K562 (cell line): Measurements from ENCODE around the gene NUP85. TPM values are rescaled to one million over a fixed set of nuclear protein-coding genes. Genes with fewer than 3 reads are reported as not detected.

Experiments
- ATAC-seq: fragments of 200-7000 bp; cut with Tn5 transposase; 3 replicates; pipeline ENCODE4 v1.9.1; 2020; ENCODE audit warnings: moderate library complexity
- BruUV-seq: library from RNA; stranded (reverse); fragments of 400-500 nt; replicated peaks from 2 replicates; lab custom pipeline; 2021; lab: Mats Ljungman, UMichigan
- CTCF ChIA-PET: fragments of 300-600 bp; formaldehyde crosslinking; extraction: SDS; loops from one replicate; lab custom pipeline; 2021; ENCODE audit warnings: low intra/inter-chr PET ratio; lab: Yijun Ruan, JAX
- POLR2A ChIA-PET: fragments of 300-600, 350-650 bp; sonication (Branson Sonifier 250); formaldehyde crosslinking; extraction: SDS; loops from one replicate; lab custom pipeline; 2021; ENCODE audit warnings: antibody characterized with exemption, inconsistent platforms; lab: Yijun Ruan, JAX
- DNase-seq, 4 experiments: peaks; one replicate each; pipeline versions ENCODE4 v3.0.0 to v3.0.0-alpha.2; 2011 to 2018; ENCODE audit warnings: low spot score in 3 of 4, mixed read lengths in 3 of 4; ENCODE audit errors: extremely low read depth in 1 of 4
- FAIRE-seq: peaks from 2 replicates; lab custom pipeline; 2011; peaks lifted over from hg19 to GRCh38; lab: Jason Lieb, UNC
- H2AFZ ChIP-seq: 2 replicates; pipeline ENCODE4 v1.6.0; 2011; ENCODE audit warnings: low read depth, low read length, control low read depth, inconsistent platforms
- H3K27ac ChIP-seq: fragments of 200-600 bp; 3 replicates; pipeline ENCODE4 v1.8.0; 2011; ENCODE audit warnings: low read depth, mild to moderate bottlenecking, control low read depth, inconsistent platforms, low read length, moderate library complexity, mixed read lengths; ENCODE audit errors: extremely low read depth
- H3K27me3 ChIP-seq, 2 experiments: fragments of 300-600 bp in 1 of 2; 2 replicates in 1 of 2; 3 replicates in 1 of 2; pipeline versions ENCODE4 v1.6.0 to v1.8.0; 2011; ENCODE audit warnings: inconsistent platforms in 2 of 2, low read length in 2 of 2, mild to moderate bottlenecking in 1 of 2, mixed read lengths in 1 of 2, moderate library complexity in 1 of 2; ENCODE audit not compliant: control insufficient read depth in 2 of 2, insufficient read depth in 2 of 2
- H3K36me3 ChIP-seq: fragments of 300-600 bp; 3 replicates; pipeline ENCODE4 v1.8.0; 2011; ENCODE audit warnings: mild to moderate bottlenecking, low read length, inconsistent platforms; ENCODE audit not compliant: control insufficient read depth, insufficient read depth
- H3K4me1 ChIP-seq, 2 experiments: fragments of 200-600 bp in 1 of 2; replicated peaks in 1 of 2; 2 replicates in 1 of 2; 3 replicates in 1 of 2; pipeline versions ENCODE4 v1.5.1 to v1.8.0; 2011; ENCODE audit warnings: inconsistent platforms in 2 of 2, low read length in 2 of 2, mild to moderate bottlenecking in 1 of 2, mixed read lengths in 1 of 2, moderate library complexity in 1 of 2; ENCODE audit not compliant: control insufficient read depth in 2 of 2, insufficient read depth in 2 of 2
- H3K4me2 ChIP-seq: 2 replicates; pipeline ENCODE4 v1.6.1; 2011; ENCODE audit warnings: low read length, control low read depth, inconsistent platforms, mixed read lengths; ENCODE audit not compliant: insufficient read depth
- H3K4me3 ChIP-seq: fragments of 200-600 bp; sonication (generic), shearing (Covaris generic); 2 replicates; pipeline ENCODE4 v1.5.1; 2016; ENCODE audit warnings: control low read depth, inconsistent platforms
- H3K79me2 ChIP-seq: fragments of 200-600 bp; 3 replicates; pipeline ENCODE4 v1.8.0; 2011; ENCODE audit warnings: low read length, inconsistent platforms; ENCODE audit not compliant: control insufficient read depth, insufficient read depth
- H3K9ac ChIP-seq, 2 experiments: 2 replicates each; pipeline versions ENCODE4 v1.6.0 to v1.6.1; 2011; ENCODE audit warnings: low read depth in 2 of 2, low read length in 2 of 2, control low read depth in 1 of 2, inconsistent platforms in 1 of 2, mild to moderate bottlenecking in 1 of 2, mixed read lengths in 1 of 2; ENCODE audit not compliant: insufficient read depth in 1 of 2
- H3K9me1 ChIP-seq: one replicate; pipeline ENCODE4 v1.6.0; 2011; ENCODE audit warnings: inconsistent platforms, mild to moderate bottlenecking, low read length, moderate library complexity; ENCODE audit not compliant: control insufficient read depth, insufficient read depth
- H3K9me3 ChIP-seq: replicated peaks from 2 replicates; pipeline ENCODE4 v1.5.1; 2011; ENCODE audit warnings: low read depth, low read length, inconsistent platforms; ENCODE audit not compliant: control insufficient read depth, insufficient read depth
- H4K20me1 ChIP-seq: replicated peaks from 2 replicates; pipeline ENCODE4 v1.6.1; 2011; ENCODE audit warnings: low read length, inconsistent platforms, mixed read lengths; ENCODE audit not compliant: control insufficient read depth, insufficient read depth
- TEAD2 ChIP-seq: fragments of 450-650 bp; IDR thresholded peaks from 2 replicates; pipeline ENCODE4 v1.6.1; 2016; ENCODE audit warnings: missing genetic modification characterization, control low read depth, missing compliant biosample characterization
- WGBS: fragments of 100-300 bp; shearing (Covaris generic); methylation state at CpG from one replicate; pipeline ENCODE4 v1.1.6; 2016; ENCODE audit warnings: low coverage, mixed read lengths; ENCODE audit not compliant: insufficient coverage; ENCODE audit errors: missing lambda C conversion rate; 5-methylcytosine and 5-hydroxymethylcytosine counted together
- in situ Hi-C: fragments of 300-500 bp; cut with MboI; formaldehyde crosslinking; loops from 4 replicates; pipeline ENCODE4 v1.15.0; 2018; ENCODE audit warnings: inconsistent platforms, mixed read lengths
- intact Hi-C: fragments of 100-400 bp; cut with micrococcal nuclease; formaldehyde crosslinking; loops from 2 replicates; pipeline ENCODE4 v1.14.2; 2022
- polyA plus RNA-seq, 8 experiments: library from polyadenylated mRNA; depleted of rRNA in 4 of 8; stranded (reverse) in 5 of 8; unstranded in 3 of 8; fragments of >200 nt; fragmentation: Nextera tagmentation in 2 of 8; fragmentation: Illumina TruSeq in 1 of 8; extraction: Ambion mirVana in 2 of 8; extraction: Trizol in 1 of 8; gene quantifications; 2 replicates each; pipeline versions ENCODE4 v1.2.1 to v1.2.3, GENCODE V29; 2011 to 2014; ENCODE audit warnings: inconsistent platforms in 1 of 8, missing spikeins in 1 of 8
- total RNA-seq, 7 experiments: library from RNA; depleted of rRNA in 6 of 7; stranded (reverse); fragments of >200 nt in 6 of 7; fragmentation: Illumina TruSeq in 2 of 7; extraction: Trizol in 2 of 7; gene quantifications; 2 replicates each; pipeline versions ENCODE4 v1.2.1 to v1.2.3, GENCODE V29; 2011 to 2021; ENCODE audit warnings: low replicate concordance in 1 of 7
- TF ChIP-seq, protein P1 (sequence below), 3 experiments: IDR thresholded peaks in 2 of 3; conservative IDR thresholded peaks in 1 of 3; 2 replicates each; pipeline ENCODE4 v1.5.1; 2011 to 2012; ENCODE audit warnings: low read length in 3 of 3, mild to moderate bottlenecking in 3 of 3, control low read depth in 2 of 3, improper control_type of control experiment in 1 of 3, inconsistent platforms in 1 of 3, low read depth in 1 of 3, mixed read lengths in 1 of 3, moderate library complexity in 1 of 3; ENCODE audit not compliant: insufficient read depth in 2 of 3

The NUP85 gene
- total and polyA plus RNA-seq, 9 of the 15 experiments (the other 6 are each of a cell fraction or from before 2014, with no cell fraction given): 50.2 to 177 (median 110) TPM

DNA sequence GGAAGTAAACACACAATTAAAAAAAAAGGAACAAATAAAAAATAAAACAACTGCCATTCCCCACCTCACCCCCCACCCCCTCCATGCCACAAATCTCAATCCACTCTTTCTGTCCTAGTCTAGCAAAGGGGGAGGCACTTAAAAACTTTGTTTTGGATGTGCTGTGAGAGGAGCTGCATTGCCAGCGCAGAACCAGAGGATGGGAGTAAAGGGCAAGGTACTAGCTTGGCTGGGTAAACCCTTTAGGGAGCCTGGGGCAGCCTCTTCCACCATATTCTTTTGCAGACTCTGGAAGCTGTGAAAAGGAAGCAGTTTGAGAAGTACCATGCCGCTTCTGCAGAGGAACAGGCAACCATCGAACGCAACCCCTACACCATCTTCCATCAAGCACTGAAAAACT, 57.6 kb downstream of the NUP85 start:
- Histone ChIP-seq H3K36me3 (peaks cover 58% of the 10 kb centered on the region; the same call in 2 of the 3 replicates), H3K9me1 (no peaks in the 10 kb centered on the region), H3K4me2 (peak overlapping the region; percentile 100; the same call in 1 of the 2 replicates), H3K27ac (no peak overlapping the region; the same call in 2 of the 3 replicates), H2AFZ (no peak overlapping the region), H3K27me3 (no peaks in the 10 kb centered on the region), H3K9me3 (no peaks in the 10 kb centered on the region), H4K20me1 (no peaks in the 10 kb centered on the region), H3K79me2 (peaks cover 56% of the 10 kb centered on the region), H3K4me1 (peaks cover 31 to 38% of the 10 kb centered on the region in 2 experiments; a peak in 4 of 5 replicates), H3K9ac (peak overlapping the region in 1 of 2 experiments; percentile 94; a peak in 1 of 4 replicates), H3K4me3 (peak overlapping the region; percentile 91)
- ChIA-PET CTCF (no interaction called here), POLR2A (interaction anchor here (0.5 to 6.3 kb wide), 13 partner anchors 8 to 163 kb away, joined by 3 to 85 read pairs (median 5); partner anchors contain the start of genes JPT1, MIF4GD and SLC25A19)
- FAIRE-seq (no peak), DNase-seq (no peak), ATAC-seq (no peak)
- in situ Hi-C loops (loop anchor here (10.0 kb wide), 1 partner anchor 152 kb away; no protein-coding TSS in a partner anchor), intact Hi-C loops (no loop called here)
- BruUV-seq: no TSS peak
- TF ChIP-seq, protein P1, sequence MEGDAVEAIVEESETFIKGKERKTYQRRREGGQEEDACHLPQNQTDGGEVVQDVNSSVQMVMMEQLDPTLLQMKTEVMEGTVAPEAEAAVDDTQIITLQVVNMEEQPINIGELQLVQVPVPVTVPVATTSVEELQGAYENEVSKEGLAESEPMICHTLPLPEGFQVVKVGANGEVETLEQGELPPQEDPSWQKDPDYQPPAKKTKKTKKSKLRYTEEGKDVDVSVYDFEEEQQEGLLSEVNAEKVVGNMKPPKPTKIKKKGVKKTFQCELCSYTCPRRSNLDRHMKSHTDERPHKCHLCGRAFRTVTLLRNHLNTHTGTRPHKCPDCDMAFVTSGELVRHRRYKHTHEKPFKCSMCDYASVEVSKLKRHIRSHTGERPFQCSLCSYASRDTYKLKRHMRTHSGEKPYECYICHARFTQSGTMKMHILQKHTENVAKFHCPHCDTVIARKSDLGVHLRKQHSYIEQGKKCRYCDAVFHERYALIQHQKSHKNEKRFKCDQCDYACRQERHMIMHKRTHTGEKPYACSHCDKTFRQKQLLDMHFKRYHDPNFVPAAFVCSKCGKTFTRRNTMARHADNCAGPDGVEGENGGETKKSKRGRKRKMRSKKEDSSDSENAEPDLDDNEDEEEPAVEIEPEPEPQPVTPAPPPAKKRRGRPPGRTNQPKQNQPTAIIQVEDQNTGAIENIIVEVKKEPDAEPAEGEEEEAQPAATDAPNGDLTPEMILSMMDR (IDR thresholded peaks at IDR 0.05 in 2 of 3, conservative IDR thresholded peaks at IDR 0.05 in 1 of 3; ENCODE audit: insufficient read depth in 2 of 3, low read depth in 1 of 3, low read length in 3 of 3): 0 out of 6 replicates have a peak, but pooled peaks of 1 of the 3 experiments have one; percentile 14
- no peak for TF ChIP-seq TEAD2
- WGBS: 98% methylated on average over 4 of the region's 4 CpGs
